Gastrocnemius medialis (tissue), 4 donors: ENCODE data around the gene GNAI2. TPM values are rescaled to one million over a fixed set of nuclear protein-coding genes. Genes with fewer than 3 reads are reported as not detected.

ENCODE experiments used
- ATAC-seq, 2 donors: fragments of 150-250 bp; one replicate each; pipeline ENCODE4 v1.9.1; 2016
- DNase-seq, 2 donors: peaks; one replicate each; pipeline ENCODE4 v3.0.0-alpha.2; 2019
- H3K27ac ChIP-seq, 4 donors: fragments of 200-600 bp; sonication (generic); 1 replicate in 1 of 4; 2 replicates in 3 of 4; pipeline ENCODE4 v1.5.1; 2016 to 2018; ENCODE audit warnings: mild to moderate bottlenecking in 2 of 4, moderate library complexity in 1 of 4
- H3K27me3 ChIP-seq, 3 donors: fragments of 200-600 bp; sonication (generic) in 2 of 3; 1 replicate in 1 of 3; 2 replicates in 2 of 3; pipeline versions ENCODE4 v1.5.1 to v1.6.0; 2016 to 2019; ENCODE audit warnings: mild to moderate bottlenecking in 1 of 3, moderate library complexity in 1 of 3
- H3K36me3 ChIP-seq, 2 donors: fragments of 200-600 bp; sonication (generic) in 1 of 2; one replicate each; pipeline ENCODE4 v1.5.1; 2017 to 2018
- H3K4me1 ChIP-seq, 2 donors: fragments of 200-600 bp; sonication (generic) in 1 of 2; one replicate each; pipeline ENCODE4 v1.5.1; 2016 to 2017; ENCODE audit warnings: mild to moderate bottlenecking in 2 of 2
- H3K4me3 ChIP-seq, 4 donors: fragments of 200-600 bp; sonication (generic) in 3 of 4; 1 replicate in 1 of 4; 2 replicates in 3 of 4; pipeline ENCODE4 v1.5.1; 2016 to 2019; ENCODE audit warnings: mild to moderate bottlenecking in 2 of 4
- H3K9me3 ChIP-seq, 3 donors: fragments of 200-600 bp; sonication (generic) in 2 of 3; 1 replicate in 1 of 3; 2 replicates in 2 of 3; pipeline ENCODE4 v1.5.1; 2016 to 2019
- CTCF ChIP-seq, 5 experiments: fragments of 450-650 bp in 3 of 5; fragments of 200-600 bp in 2 of 5; sonication (generic) in 2 of 5; IDR thresholded peaks in 4 of 5; conservative IDR thresholded peaks in 1 of 5; 1 replicate in 4 of 5; 2 replicates in 1 of 5; pipeline ENCODE4 v1.5.1; 2016 to 2019; ENCODE audit warnings: antibody characterized with exemption in 5 of 5, mild to moderate bottlenecking in 3 of 5, moderate library complexity in 3 of 5
- POLR2A ChIP-seq, 2 donors: fragments of 450-650 bp; IDR thresholded peaks; one replicate each; pipeline ENCODE4 v1.6.1; 2017; ENCODE audit warnings: antibody characterized with exemption in 2 of 2, mild to moderate bottlenecking in 2 of 2, moderate library complexity in 2 of 2
- in situ Hi-C, 4 donors: fragments of 200-750 bp; cut with MboI; loops; one replicate each; pipeline versions ENCODE4 v1.15.0 to v1.8.0; 2017; ENCODE audit warnings: low sequenced_read_pairs in 4 of 4
- intact Hi-C: fragments of 100-400 bp; cut with DNase I; formaldehyde crosslinking; loops from one replicate; pipeline ENCODE4 v1.15.1; 2023; ENCODE audit warnings: low total_unique reads
- total RNA-seq, 4 donors: library from RNA; depleted of rRNA; stranded (reverse); fragments of >200 nt; gene quantifications; one replicate each; pipeline versions ENCODE4 v1.1.0 to v1.2.3, GENCODE V29; 2016

The GNAI2 gene
- total RNA-seq, 4 donors from 2014 or later = 26.7 to 67.8 (median 39.8) TPM

DNA sequence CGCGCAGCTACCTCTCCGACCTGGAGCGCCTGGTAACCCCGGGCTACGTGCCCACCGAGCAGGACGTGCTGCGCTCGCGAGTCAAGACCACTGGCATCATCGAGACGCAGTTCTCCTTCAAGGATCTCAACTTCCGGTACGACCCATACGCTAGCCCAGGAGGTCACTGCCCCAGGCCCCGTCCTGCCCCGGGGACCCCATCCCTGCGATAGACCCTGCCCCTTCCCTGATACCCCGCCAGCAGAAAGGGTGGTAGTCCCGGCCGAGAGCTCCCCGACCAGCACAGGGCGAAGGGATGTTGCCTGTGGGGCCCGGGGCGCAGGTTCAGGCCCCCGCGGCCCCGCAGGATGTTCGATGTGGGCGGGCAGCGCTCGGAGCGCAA lies 42.3 kb upstream of the GNAI2 start:
- ATAC-seq = no peak
- no peak overlapping the region for H3K4me3 ChIP-seq
- TF ChIP-seq CTCF (IDR thresholded peaks at IDR 0.05 in 4 of 5, conservative IDR thresholded peaks at IDR 0.05 in 1 of 5) = no peak
- no peak for TF ChIP-seq POLR2A (IDR thresholded peaks at IDR 0.05)
- H3K9me3 ChIP-seq = no peaks in the 10 kb centered on the region
- DNase-seq = no peak
- no peak overlapping the region for H3K27ac ChIP-seq
- intact Hi-C loops = loop anchor here (1.0 kb wide), 2 partner anchors 33 to 53 kb away; no protein-coding TSS in a partner anchor
- no peaks in the 10 kb centered on the region for H3K36me3 ChIP-seq
- peaks cover 12 to 22% of the 10 kb centered on the region in 2 donors for H3K4me1 ChIP-seq
- peaks cover 15 to 18% (median 16%) of the 10 kb centered on the region in 3 donors for H3K27me3 ChIP-seq
- in situ Hi-C loops = no loop called here

DNA sequence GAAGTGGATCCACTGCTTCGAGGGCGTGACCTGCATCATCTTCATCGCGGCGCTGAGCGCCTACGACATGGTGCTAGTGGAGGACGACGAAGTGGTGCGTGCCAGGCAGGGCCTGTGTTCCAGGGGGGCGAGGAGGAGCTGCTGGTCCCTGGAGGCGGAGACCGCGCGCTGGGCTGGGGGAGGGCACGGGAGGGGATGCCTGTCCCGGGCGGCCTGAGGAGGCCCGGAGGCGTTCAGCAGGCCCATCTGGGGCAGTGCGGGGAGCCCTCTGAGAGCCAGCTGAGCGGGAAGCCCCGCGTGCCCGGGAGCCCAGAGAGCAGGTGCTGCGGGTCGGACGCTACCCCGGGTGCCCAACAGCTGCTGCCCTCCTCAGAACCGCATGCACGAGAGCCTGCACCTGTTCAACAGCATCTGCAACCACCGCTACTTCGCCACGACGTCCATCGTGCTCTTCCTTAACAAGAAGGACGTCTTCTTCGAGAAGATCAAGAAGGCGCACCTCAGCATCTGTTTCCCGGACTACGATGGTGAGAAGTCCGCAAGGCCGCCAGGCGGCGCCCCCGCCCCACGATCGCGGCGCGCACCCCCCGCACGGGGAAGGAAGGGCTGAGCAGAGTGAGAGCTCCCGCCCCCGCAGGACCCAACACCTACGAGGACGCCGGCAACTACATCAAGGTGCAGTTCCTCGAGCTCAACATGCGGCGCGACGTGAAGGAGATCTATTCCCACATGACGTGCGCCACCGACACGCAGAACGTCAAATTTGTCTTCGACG lies 41.7 kb upstream of the GNAI2 start:
- DNase-seq (peak; percentile 43 to 62), ATAC-seq (peak; percentile 74 to 78)
- Histone ChIP-seq H3K4me1 (peaks cover 12 to 22% of the 10 kb centered on the region in 2 donors), H3K27ac (no peak overlapping the region), H3K9me3 (no peaks in the 10 kb centered on the region), H3K4me3 (peak overlapping the region in 3 of 4 donors; percentile 23 to 39 (median 24)), H3K27me3 (peaks cover 15 to 18% (median 16%) of the 10 kb centered on the region in 3 donors), H3K36me3 (no peaks in the 10 kb centered on the region)
- TF ChIP-seq CTCF (IDR thresholded peaks at IDR 0.05 in 4 of 5, conservative IDR thresholded peaks at IDR 0.05 in 1 of 5) (peak; percentile 87 to 96 (median 88)), POLR2A (IDR thresholded peaks at IDR 0.05) (no peak)
- intact Hi-C loops (loop anchor here (1.0 kb wide), 2 partner anchors 32 to 52 kb away; no protein-coding TSS in a partner anchor), in situ Hi-C loops (no loop called here)

DNA sequence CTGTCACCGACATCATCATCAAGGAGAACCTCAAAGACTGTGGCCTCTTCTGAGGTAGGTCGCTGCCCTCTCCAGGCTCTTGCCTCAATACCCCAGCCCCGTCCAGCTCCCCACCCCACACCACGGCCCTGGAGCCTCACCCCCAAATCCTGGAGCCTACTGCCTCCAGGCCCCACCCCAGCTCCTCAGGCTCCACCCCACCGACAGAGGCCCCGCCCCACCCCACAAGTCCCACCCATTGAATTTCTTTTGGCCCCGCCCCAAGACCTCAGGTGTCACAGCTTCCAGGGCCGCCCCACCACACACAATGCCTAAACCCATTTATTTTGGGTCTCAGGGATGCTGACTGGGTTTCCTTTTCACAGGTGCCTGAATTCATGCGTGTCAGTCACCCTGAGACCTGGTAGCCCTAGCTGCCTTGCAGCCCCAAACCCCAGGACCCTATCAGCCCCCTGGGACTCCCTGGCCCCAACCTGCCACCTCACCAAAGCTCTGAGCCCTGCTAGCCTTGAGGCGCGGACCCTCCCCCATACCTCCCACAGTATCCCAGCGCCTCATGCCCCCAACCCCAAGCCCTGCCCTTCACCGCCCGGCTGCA lies 41.0 kb upstream of the GNAI2 start:
- no peaks in the 10 kb centered on the region for H3K36me3 ChIP-seq
- H3K27me3 ChIP-seq = peaks cover 15 to 18% (median 16%) of the 10 kb centered on the region in 3 donors
- no peak overlapping the region for H3K27ac ChIP-seq
- H3K4me3 ChIP-seq = peak overlapping the region in 3 of 4 donors; percentile 23 to 39 (median 24)
- ATAC-seq = peak in 1 of 2 donors; percentile 35
- peaks cover 12 to 22% of the 10 kb centered on the region in 2 donors for H3K4me1 ChIP-seq
- TF ChIP-seq POLR2A (IDR thresholded peaks at IDR 0.05) (no peak), CTCF (IDR thresholded peaks at IDR 0.05 in 4 of 5, conservative IDR thresholded peaks at IDR 0.05 in 1 of 5) (no peak)
- intact Hi-C loops = loop anchor here (1.0 kb wide), 2 partner anchors 31 to 51 kb away; no protein-coding TSS in a partner anchor
- in situ Hi-C loops = no loop called here
- DNase-seq = no peak
- no peaks in the 10 kb centered on the region for H3K9me3 ChIP-seq

- peak in 1 of 2 donors; percentile 13 for ATAC-seq
- DNase-seq = no peak
- H3K27ac ChIP-seq = no peak overlapping the region
- peaks cover 12 to 22% of the 10 kb centered on the region in 2 donors for H3K4me1 ChIP-seq
- H3K36me3 ChIP-seq = no peaks in the 10 kb centered on the region
- no peaks in the 10 kb centered on the region for H3K9me3 ChIP-seq
- peaks cover 15 to 18% (median 16%) of the 10 kb centered on the region in 3 donors for H3K27me3 ChIP-seq
- H3K4me3 ChIP-seq = no peak overlapping the region
- in situ Hi-C loops = no loop called here
- intact Hi-C loops = no loop called here
- TF ChIP-seq POLR2A (IDR thresholded peaks at IDR 0.05) (no peak), CTCF (IDR thresholded peaks at IDR 0.05 in 4 of 5, conservative IDR thresholded peaks at IDR 0.05 in 1 of 5) (no peak)
Measured at GRCh38 chr3:50195501-50196252, 40.3 kb upstream of the GNAI2 start.
